Fibroblast of lung (primary cell): ENCODE results near the gene CBL. TPM values are rescaled to one million over a fixed set of nuclear protein-coding genes. Genes with fewer than 3 reads are reported as not detected.

ENCODE experiments used
- DNase-seq, 2 donors: peaks; one replicate each; pipeline versions ENCODE4 v3.0.0 to v3.0.0-alpha.2; 2010; ENCODE audit warnings: low read depth in 2 of 2
- H2AFZ ChIP-seq: 2 replicates; pipeline ENCODE4 v1.5.1; 2012; ENCODE audit warnings: low read length, control low read depth, inconsistent platforms
- H3K27ac ChIP-seq: 2 replicates; pipeline ENCODE4 v1.5.1; 2011; ENCODE audit warnings: low read length, control low read depth; ENCODE audit not compliant: insufficient read depth
- H3K27me3 ChIP-seq: 2 replicates; pipeline ENCODE4 v1.5.1; 2011; ENCODE audit warnings: mild to moderate bottlenecking, low read length; ENCODE audit not compliant: control insufficient read depth, insufficient read depth
- H3K36me3 ChIP-seq: 2 replicates; pipeline ENCODE4 v1.5.1; 2011; ENCODE audit warnings: low read length; ENCODE audit not compliant: control insufficient read depth, insufficient read depth
- H3K4me1 ChIP-seq: 2 replicates; pipeline ENCODE4 v1.5.1; 2011; ENCODE audit warnings: low read length; ENCODE audit not compliant: control insufficient read depth, insufficient read depth; ENCODE audit errors: extremely low read depth
- H3K4me2 ChIP-seq: 2 replicates; pipeline ENCODE4 v1.5.1; 2011; ENCODE audit warnings: low read length, control low read depth; ENCODE audit not compliant: insufficient read depth; ENCODE audit errors: extremely low read depth
- H3K4me3 ChIP-seq, 4 experiments: fragments of 200-600 bp in 1 of 4; sonication (generic) in 1 of 4; replicated peaks in 1 of 4; 2 replicates each; pipeline ENCODE4 v1.5.1; 2011 to 2016; ENCODE audit warnings: low read length in 4 of 4, low read depth in 3 of 4, mild to moderate bottlenecking in 3 of 4, control low read depth in 2 of 4, inconsistent platforms in 1 of 4, mixed read lengths in 1 of 4; ENCODE audit not compliant: insufficient read depth in 1 of 4; ENCODE audit errors: control extremely low read depth in 1 of 4
- H3K79me2 ChIP-seq: 2 replicates; pipeline ENCODE4 v1.5.1; 2012; ENCODE audit warnings: mild to moderate bottlenecking, low read length, inconsistent platforms; ENCODE audit not compliant: control insufficient read depth, insufficient read depth
- H3K9ac ChIP-seq: 2 replicates; pipeline ENCODE4 v1.5.1; 2011; ENCODE audit warnings: mild to moderate bottlenecking, low read length, control low read depth; ENCODE audit not compliant: insufficient read depth
- H3K9me3 ChIP-seq: 2 replicates; pipeline ENCODE4 v1.5.1; 2012; ENCODE audit warnings: low read depth, low read length; ENCODE audit not compliant: control insufficient read depth, insufficient read depth
- H4K20me1 ChIP-seq: 2 replicates; pipeline ENCODE4 v1.5.1; 2011; ENCODE audit warnings: low read length; ENCODE audit not compliant: control insufficient read depth, insufficient read depth; ENCODE audit errors: extremely low read depth
- CTCF ChIP-seq, 2 donors: IDR thresholded peaks in 1 of 2; conservative IDR thresholded peaks in 1 of 2; 1 replicate in 1 of 2; 2 replicates in 1 of 2; pipeline ENCODE4 v1.5.1; 2011 to 2012; ENCODE audit warnings: low read length in 2 of 2, control low read depth in 1 of 2, inconsistent platforms in 1 of 2, low read depth in 1 of 2, mild to moderate bottlenecking in 1 of 2
- EZH2 ChIP-seq: IDR thresholded peaks from 2 replicates; pipeline ENCODE4 v1.5.1; 2012; ENCODE audit warnings: low read length, control low read depth, mild to moderate bottlenecking; ENCODE audit errors: missing control alignments
- polyA plus RNA-seq, 2 donors: library from polyadenylated mRNA; depleted of rRNA in 1 of 2; stranded (reverse) in 1 of 2; unstranded in 1 of 2; fragments of >200 nt; gene quantifications; 2 replicates each; pipeline ENCODE4 v1.2.1, GENCODE V29; 2011 to 2012; ENCODE audit warnings: missing spikeins in 1 of 2
- total RNA-seq: library from RNA; depleted of rRNA; stranded (reverse); fragments of >200 nt; gene quantifications from 2 replicates; pipeline ENCODE4 v1.2.1, GENCODE V29; 2014

CBL gene
- total and polyA plus RNA-seq, 2 donors (not counting 1 experiment from before 2014, with no cell fraction given), result 11.1 to 12.4 TPM

- peaks cover 9% of the 10 kb centered on the region for H3K4me1 ChIP-seq
- no peak for DNase-seq
- no peak overlapping the region for H3K27ac ChIP-seq
- no peaks in the 10 kb centered on the region for H3K9me3 ChIP-seq
- TF ChIP-seq EZH2 (no peak), CTCF (conservative IDR thresholded peaks at IDR 0.05 in 1 of 2, IDR thresholded peaks at IDR 0.05 in 1 of 2; ENCODE audit: low read depth in 1 of 2, low read length in 2 of 2) (no peak)
- no peak overlapping the region for H3K4me2 ChIP-seq
- H3K36me3 ChIP-seq, result no peaks in the 10 kb centered on the region
- no peak overlapping the region for H3K9ac ChIP-seq
- H3K79me2 ChIP-seq, result no peaks in the 10 kb centered on the region
- no peak overlapping the region for H2AFZ ChIP-seq
- no peaks in the 10 kb centered on the region for H4K20me1 ChIP-seq
- peaks cover 24% of the 10 kb centered on the region for H3K27me3 ChIP-seq
- no peak overlapping the region for H3K4me3 ChIP-seq
Measured at GRCh38 chr11:119343726-119344125, 137.6 kb downstream of the CBL start.

- Histone ChIP-seq H4K20me1 (no peaks in the 10 kb centered on the region), H3K9me3 (no peaks in the 10 kb centered on the region), H3K9ac (no peak overlapping the region), H3K27me3 (peaks cover 24% of the 10 kb centered on the region), H3K36me3 (no peaks in the 10 kb centered on the region), H3K4me1 (peaks cover 3% of the 10 kb centered on the region), H3K4me2 (no peak overlapping the region), H3K79me2 (no peaks in the 10 kb centered on the region), H3K27ac (no peak overlapping the region), H3K4me3 (no peak overlapping the region), H2AFZ (no peak overlapping the region)
- no peak for DNase-seq
- TF ChIP-seq EZH2, result no peak
- no peak for TF ChIP-seq CTCF (conservative IDR thresholded peaks at IDR 0.05 in 1 of 2, IDR thresholded peaks at IDR 0.05 in 1 of 2; ENCODE audit: low read depth in 1 of 2, low read length in 2 of 2)
Measured at GRCh38 chr11:119344291-119345010, 138.3 kb downstream of the CBL start.

- no peak overlapping the region for H3K27ac ChIP-seq
- no peaks in the 10 kb centered on the region for H3K36me3 ChIP-seq
- H3K79me2 ChIP-seq, result no peaks in the 10 kb centered on the region
- no peak overlapping the region for H3K4me3 ChIP-seq
- no peaks in the 10 kb centered on the region for H4K20me1 ChIP-seq
- H3K27me3 ChIP-seq, result peaks cover 27% of the 10 kb centered on the region
- H3K9me3 ChIP-seq, result no peaks in the 10 kb centered on the region
- H2AFZ ChIP-seq, result no peak overlapping the region
- no peak overlapping the region for H3K4me2 ChIP-seq
- peaks cover 2% of the 10 kb centered on the region for H3K4me1 ChIP-seq
- no peak for DNase-seq
- H3K9ac ChIP-seq, result no peak overlapping the region
- TF ChIP-seq CTCF (conservative IDR thresholded peaks at IDR 0.05 in 1 of 2, IDR thresholded peaks at IDR 0.05 in 1 of 2; ENCODE audit: low read depth in 1 of 2, low read length in 2 of 2), result no peak
- TF ChIP-seq EZH2, result no peak
Measured at GRCh38 chr11:119345685-119346084, 139.5 kb downstream of the CBL start.
